Measurements from ENCODE around the gene PAK2. TPM values are rescaled to one million over a fixed set of nuclear protein-coding genes. Genes with fewer than 3 reads are reported as not detected.
"Not testable (repeated sequence)": the region's sequence is repeated elsewhere in the genome, so short reads cannot be mapped to it uniquely, and the experiment has no call there.

The PAK2 gene
- total RNA-seq, 1 donor from 2014 or later, result 56.8 TPM

GRCh38 chr3:196835086-196835485 is 95.4 kb downstream of the PAK2 start:
- Mint-ChIP-seq H3K4me3 (no peak overlapping the region), H3K9me3 (no peaks in the 10 kb centered on the region), H3K36me3 (peaks cover 4% of the 10 kb centered on the region), H3K4me1 (ENCODE audit: unreplicated experiment) (no peaks in the 10 kb centered on the region), H3K27me3 (no peaks in the 10 kb centered on the region), H3K27ac (no peak overlapping the region)
- no peak for DNase-seq (ENCODE audit: extremely low spot score, unreplicated experiment)
- no peak for TF ChIP-seq CTCF (conservative IDR thresholded peaks at IDR 0.05)

- H3K4me3 Mint-ChIP-seq, H3K9me3 Mint-ChIP-seq: not testable (repeated sequence)
These were observed 97.0 kb downstream of the PAK2 start for GRCh38 chr3:196836626-196837025.

GRCh38 chr3:196837819-196838420 is 98.3 kb downstream of the PAK2 start:
- no peaks in the 10 kb centered on the region for H3K4me1 Mint-ChIP-seq (ENCODE audit: unreplicated experiment)
- peaks cover 4% of the 10 kb centered on the region for H3K36me3 Mint-ChIP-seq
- H3K4me3 Mint-ChIP-seq, result no peak overlapping the region
- H3K27me3 Mint-ChIP-seq, result no peaks in the 10 kb centered on the region
- no peaks in the 10 kb centered on the region for H3K9me3 Mint-ChIP-seq
- no peak overlapping the region for H3K27ac Mint-ChIP-seq
- no peak for DNase-seq (ENCODE audit: extremely low spot score, unreplicated experiment)
- TF ChIP-seq CTCF (conservative IDR thresholded peaks at IDR 0.05), result peak; percentile 72

More at GRCh38 chr3:196836626-196837025, 97.0 kb downstream of the PAK2 start:
- H3K36me3 Mint-ChIP-seq; H3K27me3 Mint-ChIP-seq; H3K27ac Mint-ChIP-seq; DNase-seq (ENCODE audit: extremely low spot score, unreplicated experiment); H3K4me1 Mint-ChIP-seq (ENCODE audit: unreplicated experiment): not testable (repeated sequence)

GRCh38 chr3:196839351-196839750 is 99.7 kb downstream of the PAK2 start:
- not testable (repeated sequence) for H3K36me3 Mint-ChIP-seq; H3K27ac Mint-ChIP-seq; H3K4me3 Mint-ChIP-seq; H3K4me1 Mint-ChIP-seq (ENCODE audit: unreplicated experiment); H3K9me3 Mint-ChIP-seq; H3K27me3 Mint-ChIP-seq; DNase-seq (ENCODE audit: extremely low spot score, unreplicated experiment)

- Mint-ChIP-seq H3K27ac (no peak overlapping the region), H3K9me3 (no peaks in the 10 kb centered on the region), H3K27me3 (no peaks in the 10 kb centered on the region), H3K4me1 (ENCODE audit: unreplicated experiment) (no peaks in the 10 kb centered on the region), H3K36me3 (no peaks in the 10 kb centered on the region), H3K4me3 (no peak overlapping the region)
- no peak for DNase-seq (ENCODE audit: extremely low spot score, unreplicated experiment)
- no peak for TF ChIP-seq CTCF (conservative IDR thresholded peaks at IDR 0.05)
These were observed 103.1 kb downstream of the PAK2 start for GRCh38 chr3:196842567-196843434.

- Mint-ChIP-seq H3K9me3 (no peaks in the 10 kb centered on the region), H3K27me3 (no peaks in the 10 kb centered on the region), H3K36me3 (no peaks in the 10 kb centered on the region), H3K4me1 (ENCODE audit: unreplicated experiment) (no peaks in the 10 kb centered on the region), H3K4me3 (no peak overlapping the region), H3K27ac (no peak overlapping the region)
- no peak for TF ChIP-seq CTCF (conservative IDR thresholded peaks at IDR 0.05)
- DNase-seq (ENCODE audit: extremely low spot score, unreplicated experiment), result no peak
These were observed 103.9 kb downstream of the PAK2 start for GRCh38 chr3:196843435-196844110.

GRCh38 chr3:196844235-196845219 is 104.9 kb downstream of the PAK2 start:
- not testable (repeated sequence) for H3K4me1 Mint-ChIP-seq (ENCODE audit: unreplicated experiment); H3K27me3 Mint-ChIP-seq; H3K27ac Mint-ChIP-seq; H3K36me3 Mint-ChIP-seq; H3K4me3 Mint-ChIP-seq; DNase-seq (ENCODE audit: extremely low spot score, unreplicated experiment); H3K9me3 Mint-ChIP-seq

GRCh38 chr3:196848375-196848774 is 108.7 kb downstream of the PAK2 start:
- not testable (repeated sequence) for H3K36me3 Mint-ChIP-seq; H3K4me1 Mint-ChIP-seq (ENCODE audit: unreplicated experiment); H3K4me3 Mint-ChIP-seq; DNase-seq (ENCODE audit: extremely low spot score, unreplicated experiment); H3K27me3 Mint-ChIP-seq; H3K27ac Mint-ChIP-seq; H3K9me3 Mint-ChIP-seq
